Mesodermal cell (in vitro differentiated cells): ENCODE measurements around the gene SSNA1.

Experiments
- H3K27ac ChIP-seq: 2 replicates; pipeline ENCODE4 v1.7.0; 2013; ENCODE audit warnings: mild to moderate bottlenecking, low read depth, low read length, moderate library complexity; ENCODE audit not compliant: severe bottlenecking
- H3K36me3 ChIP-seq: 2 replicates; pipeline ENCODE4 v1.7.1; 2013; ENCODE audit warnings: mild to moderate bottlenecking, low read length, moderate library complexity; ENCODE audit not compliant: control insufficient read depth, insufficient read depth
- H3K4me1 ChIP-seq: one replicate; pipeline ENCODE4 v1.7.1; 2013; ENCODE audit warnings: mild to moderate bottlenecking, low read length; ENCODE audit not compliant: insufficient read depth, control insufficient read depth, poor library complexity, severe bottlenecking
- H3K4me3 ChIP-seq: 2 replicates; pipeline ENCODE4 v1.7.0; 2013; ENCODE audit warnings: low read length, control low read depth, mild to moderate bottlenecking; ENCODE audit not compliant: insufficient read depth, poor library complexity, severe bottlenecking; ENCODE audit errors: extremely low read depth
- H3K9me3 ChIP-seq: 2 replicates; pipeline ENCODE4 v1.7.1; 2013; ENCODE audit warnings: mild to moderate bottlenecking, low read length, moderate library complexity; ENCODE audit not compliant: control insufficient read depth
- WGBS, 2 experiments: methylation state at CpG; one replicate each; pipeline ENCODE4 v1.1.5; 2013; ENCODE audit warnings: missing lambda C conversion rate in 2 of 2; ENCODE audit not compliant: insufficient coverage in 2 of 2; 5-methylcytosine and 5-hydroxymethylcytosine counted together

Gene SSNA1

GRCh38 chr9:137226338-137227053, 38.0 kb downstream of the SSNA1 start:
- 90 to 91% methylated on average over 16 to 17 of the region's 18 CpGs for WGBS, 2 experiments
- H3K9me3 ChIP-seq: no peaks in the 10 kb centered on the region
- peaks cover 7% of the 10 kb centered on the region for H3K4me1 ChIP-seq
- H3K27ac ChIP-seq: no peak overlapping the region
- no peaks in the 10 kb centered on the region for H3K36me3 ChIP-seq
- H3K4me3 ChIP-seq: no peak overlapping the region

- H3K4me3 ChIP-seq: no peak within 1 kb of the TSS
- WGBS, 2 experiments: 57 to 67% methylated on average over 22 to 24 of the region's 25 CpGs
- no peaks in the 10 kb centered on the region for H3K36me3 ChIP-seq
- peaks cover 7% of the 10 kb centered on the region for H3K4me1 ChIP-seq
- H3K27ac ChIP-seq: no peak within 1 kb of the TSS
- no peaks in the 10 kb centered on the region for H3K9me3 ChIP-seq
These were observed 38.8 kb downstream of the SSNA1 start, which contains the start of gene RNF224 for GRCh38 chr9:137227054-137227852. TSS of gene RNF224 (plus strand) at chr9:137227502. CDS start at chr9:137228336, 834 bp downstream.

GRCh38 chr9:137227853-137228505, 39.5 kb downstream of the SSNA1 start:
- no peaks in the 10 kb centered on the region for H3K36me3 ChIP-seq
- H3K27ac ChIP-seq: no peak overlapping the region
- no peak overlapping the region for H3K4me3 ChIP-seq
- H3K9me3 ChIP-seq: no peaks in the 10 kb centered on the region
- peaks cover 7% of the 10 kb centered on the region for H3K4me1 ChIP-seq
- WGBS, 2 experiments: 62 to 67% methylated on average over 10 to 16 of the region's 18 CpGs

- WGBS, 2 experiments: 92 to 93% methylated on average over 24 to 29 of the region's 29 CpGs
- no peaks in the 10 kb centered on the region for H3K36me3 ChIP-seq
- H3K27ac ChIP-seq: no peak overlapping the region
- no peak overlapping the region for H3K4me3 ChIP-seq
- no peaks in the 10 kb centered on the region for H3K9me3 ChIP-seq
- peaks cover 7% of the 10 kb centered on the region for H3K4me1 ChIP-seq
These were observed 40.1 kb downstream of the SSNA1 start for GRCh38 chr9:137228506-137228967.

GRCh38 chr9:137228968-137229896, 40.8 kb downstream of the SSNA1 start:
- H3K4me3 ChIP-seq: no peak overlapping the region
- no peak overlapping the region for H3K27ac ChIP-seq
- WGBS, 2 experiments: 92 to 93% methylated on average over 25 of the region's 27 CpGs
- no peaks in the 10 kb centered on the region for H3K36me3 ChIP-seq
- no peaks in the 10 kb centered on the region for H3K9me3 ChIP-seq
- H3K4me1 ChIP-seq: peaks cover 4% of the 10 kb centered on the region

GRCh38 chr9:137229903-137230704, 41.6 kb downstream of the SSNA1 start:
- Histone ChIP-seq H3K4me3 (no peak overlapping the region), H3K9me3 (no peaks in the 10 kb centered on the region), H3K36me3 (no peaks in the 10 kb centered on the region), H3K27ac (no peak overlapping the region), H3K4me1 (peaks cover 4% of the 10 kb centered on the region)
- 82 to 87% methylated on average over 13 to 27 of the region's 31 CpGs for WGBS, 2 experiments

GRCh38 chr9:137230705-137231371, 42.4 kb downstream of the SSNA1 start, which contains the start of gene SLC34A3:
TSS of gene SLC34A3 (plus strand) at chr9:137230901. CDS start at chr9:137231703, 802 bp downstream.
- WGBS, 2 experiments: 89 to 92% methylated on average over 10 to 14 of the region's 14 CpGs
- H3K4me3 ChIP-seq: no peak within 1 kb of the TSS
- H3K36me3 ChIP-seq: no peaks in the 10 kb centered on the region
- no peaks in the 10 kb centered on the region for H3K9me3 ChIP-seq
- H3K27ac ChIP-seq: no peak within 1 kb of the TSS
- H3K4me1 ChIP-seq: peaks cover 4% of the 10 kb centered on the region

- Histone ChIP-seq H3K4me3 (no peak overlapping the region), H3K9me3 (no peaks in the 10 kb centered on the region), H3K36me3 (no peaks in the 10 kb centered on the region), H3K27ac (no peak overlapping the region), H3K4me1 (peaks cover 4% of the 10 kb centered on the region)
- WGBS, 2 experiments: 93% methylated on average over 20 to 21 of the region's 23 CpGs
These were observed 43.0 kb downstream of the SSNA1 start for GRCh38 chr9:137231372-137232039.

- H3K36me3 ChIP-seq: no peaks in the 10 kb centered on the region
- 89 to 94% methylated on average over 7 to 9 of the region's 10 CpGs for WGBS, 2 experiments
- no peaks in the 10 kb centered on the region for H3K9me3 ChIP-seq
- no peak overlapping the region for H3K4me3 ChIP-seq
- no peak overlapping the region for H3K27ac ChIP-seq
- H3K4me1 ChIP-seq: peaks cover 9% of the 10 kb centered on the region
These were observed 43.6 kb downstream of the SSNA1 start for GRCh38 chr9:137232101-137232500.
